Skeletal muscle tissue (tissue), 4 donors: Measurements from ENCODE around the gene P2RX2. TPM values are rescaled to one million over a fixed set of nuclear protein-coding genes. Genes with fewer than 3 reads are reported as not detected.

Source experiments
- H3K27ac ChIP-seq: one replicate; pipeline ENCODE4 v1.7.0; 2013; ENCODE audit warnings: mild to moderate bottlenecking, low read depth, low read length, inconsistent platforms
- H3K27me3 ChIP-seq, 3 donors: one replicate each; pipeline ENCODE4 v1.7.0; 2013; ENCODE audit warnings: low read length in 3 of 3; ENCODE audit not compliant: control insufficient read depth in 3 of 3, insufficient read depth in 3 of 3
- H3K36me3 ChIP-seq, 3 donors: one replicate each; pipeline ENCODE4 v1.7.0; 2013; ENCODE audit warnings: low read length in 3 of 3; ENCODE audit not compliant: control insufficient read depth in 3 of 3, insufficient read depth in 3 of 3
- H3K4me1 ChIP-seq, 3 donors: one replicate each; pipeline ENCODE4 v1.7.0; 2013; ENCODE audit warnings: low read length in 3 of 3, mild to moderate bottlenecking in 3 of 3; ENCODE audit not compliant: control insufficient read depth in 3 of 3, insufficient read depth in 3 of 3
- H3K4me3 ChIP-seq, 3 donors: one replicate each; pipeline ENCODE4 v1.7.0; 2013; ENCODE audit warnings: low read length in 3 of 3
- H3K9ac ChIP-seq, 3 donors: one replicate each; pipeline ENCODE4 v1.7.0; 2013; ENCODE audit warnings: low read length in 3 of 3, mild to moderate bottlenecking in 3 of 3, moderate library complexity in 2 of 3, low read depth in 1 of 3
- H3K9me3 ChIP-seq, 3 donors: one replicate each; pipeline ENCODE4 v1.7.0; 2013; ENCODE audit warnings: low read length in 3 of 3; ENCODE audit not compliant: control insufficient read depth in 3 of 3
- total RNA-seq: library from RNA; depleted of rRNA; stranded (reverse); fragments of >200 nt; gene quantifications from one replicate; pipeline ENCODE4 v1.2.3, GENCODE V29; 2014
- donor health status: Osteomylitis.

Gene P2RX2
- total RNA-seq, 1 donor from 2014 or later, result not detected

DNA sequence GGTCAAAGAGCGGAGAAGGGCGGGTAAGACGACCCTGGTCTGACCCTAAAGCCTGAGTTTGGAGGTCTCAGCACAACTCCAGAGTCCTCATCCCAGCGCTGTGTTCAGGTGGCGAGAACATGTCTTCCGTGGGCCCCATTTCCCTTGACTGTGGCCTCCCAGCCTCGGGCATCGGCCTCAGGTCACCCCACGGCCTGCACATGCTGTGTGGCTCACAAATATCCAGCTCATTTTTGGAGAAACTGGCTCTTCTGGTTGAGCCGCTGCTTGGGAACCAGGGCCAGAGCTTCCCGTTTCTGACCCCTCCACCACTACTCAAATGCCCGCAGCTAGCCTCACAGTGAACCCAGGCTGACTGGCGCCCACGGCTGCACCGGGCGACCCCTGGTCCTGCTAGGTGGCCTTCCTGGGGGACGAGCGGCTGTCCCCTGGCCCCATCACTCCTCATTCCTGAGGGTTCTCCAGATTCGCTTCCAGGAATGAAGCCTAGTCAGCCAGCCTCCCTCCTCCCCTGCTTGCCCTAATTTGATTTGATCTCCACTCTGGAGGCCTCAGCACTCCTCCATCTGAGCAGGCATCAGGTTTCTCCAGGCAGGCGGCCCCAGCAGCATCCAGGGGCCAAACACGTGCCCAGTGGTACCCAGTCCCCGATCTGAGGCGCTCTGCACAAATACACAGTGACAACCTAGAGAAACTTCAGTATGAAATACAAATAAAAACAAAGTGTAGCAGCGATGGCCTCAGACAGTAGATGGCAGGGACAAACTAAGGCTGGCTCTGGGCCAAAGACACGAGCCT lies 4.7 kb downstream of the P2RX2 start:
- Histone ChIP-seq H3K27me3 (peaks cover 9 to 18% (median 15%) of the 10 kb centered on the region in 3 donors), H3K9ac (no peak overlapping the region), H3K36me3 (peaks cover 15 to 18% (median 16%) of the 10 kb centered on the region in 3 donors), H3K4me3 (no peak overlapping the region), H3K4me1 (peaks cover 3 to 14% (median 9%) of the 10 kb centered on the region in 3 donors), H3K27ac (no peak overlapping the region), H3K9me3 (no peaks in the 10 kb centered on the region)

- Histone ChIP-seq H3K4me1 (peaks cover 3 to 14% (median 9%) of the 10 kb centered on the region in 3 donors), H3K27me3 (peaks cover 8 to 17% (median 12%) of the 10 kb centered on the region in 3 donors), H3K9me3 (no peaks in the 10 kb centered on the region), H3K27ac (no peak overlapping the region), H3K36me3 (peaks cover 18 to 20% (median 19%) of the 10 kb centered on the region in 3 donors), H3K9ac (no peak overlapping the region), H3K4me3 (no peak overlapping the region)
Observed at GRCh38 chr12:132624186-132624855, 5.7 kb downstream of the P2RX2 start.

GRCh38 chr12:132624910-132625630 lies 6.5 kb downstream of the P2RX2 start:
- Histone ChIP-seq H3K9me3 (no peaks in the 10 kb centered on the region), H3K4me3 (no peak overlapping the region), H3K4me1 (peaks cover 3 to 14% (median 9%) of the 10 kb centered on the region in 3 donors), H3K36me3 (peaks cover 20 to 27% (median 26%) of the 10 kb centered on the region in 3 donors), H3K9ac (no peak overlapping the region), H3K27me3 (peaks cover 8 to 13% (median 12%) of the 10 kb centered on the region in 3 donors), H3K27ac (no peak overlapping the region)

DNA sequence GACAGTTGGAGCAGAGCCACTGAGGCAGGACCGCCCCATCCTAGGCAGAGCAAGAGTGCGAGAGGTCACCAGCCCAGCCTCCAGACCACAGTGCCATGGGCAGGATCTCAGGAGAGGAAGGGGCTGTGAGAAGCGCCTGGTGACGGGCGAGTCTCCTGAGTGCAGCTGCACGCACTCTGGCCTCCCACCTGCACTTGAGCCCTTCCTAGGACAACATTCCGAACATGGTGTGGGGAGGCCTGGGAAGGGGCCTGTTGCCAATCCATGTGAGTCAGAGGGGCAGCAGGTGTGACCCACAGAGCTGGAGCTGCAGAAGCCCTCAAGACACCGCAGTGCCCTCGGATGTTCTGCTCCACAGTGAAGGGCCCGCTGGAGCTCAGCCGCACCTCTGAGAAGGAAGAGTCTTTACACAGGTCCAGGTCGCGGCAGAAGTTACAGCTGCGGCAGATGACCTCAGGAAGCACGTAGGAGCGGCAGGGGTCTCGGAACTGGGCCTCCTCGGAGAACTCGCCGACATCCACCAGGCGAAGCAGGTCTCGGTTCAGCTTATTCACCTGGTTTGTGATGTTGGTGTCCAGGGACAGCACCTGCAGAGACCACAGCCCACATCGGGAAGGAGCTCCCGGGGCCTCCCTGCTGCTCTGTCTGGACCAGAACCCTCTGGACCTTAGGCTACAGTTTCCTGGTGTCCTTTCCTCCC lies 7.3 kb downstream of the P2RX2 start:
- Histone ChIP-seq H3K9me3 (no peaks in the 10 kb centered on the region), H3K27ac (no peak overlapping the region), H3K4me1 (peaks cover 3 to 14% (median 9%) of the 10 kb centered on the region in 3 donors), H3K4me3 (no peak overlapping the region), H3K27me3 (peaks cover under 1 to 5% (median 4%) of the 10 kb centered on the region in 3 donors), H3K36me3 (peaks cover 24 to 32% (median 30%) of the 10 kb centered on the region in 3 donors), H3K9ac (no peak overlapping the region)

GRCh38 chr12:132629330-132629729 lies 10.8 kb downstream of the P2RX2 start:
- Histone ChIP-seq H3K4me3 (no peak overlapping the region), H3K27me3 (no peaks in the 10 kb centered on the region), H3K9me3 (no peaks in the 10 kb centered on the region)

GRCh38 chr12:132630672-132631071 lies 12.1 kb downstream of the P2RX2 start:
- no peaks in the 10 kb centered on the region for H3K9me3 ChIP-seq
- H3K36me3 ChIP-seq, result peaks cover 43 to 60% (median 59%) of the 10 kb centered on the region in 3 donors
- no peaks in the 10 kb centered on the region for H3K4me1 ChIP-seq
- H3K27ac ChIP-seq, result no peak overlapping the region
- H3K4me3 ChIP-seq, result no peak overlapping the region
- no peaks in the 10 kb centered on the region for H3K27me3 ChIP-seq
- no peak overlapping the region for H3K9ac ChIP-seq

More at GRCh38 chr12:132629330-132629729, 10.8 kb downstream of the P2RX2 start:
- Histone ChIP-seq H3K36me3 (peaks cover 46 to 60% (median 58%) of the 10 kb centered on the region in 3 donors), H3K27ac (no peak overlapping the region), H3K9ac (no peak overlapping the region), H3K4me1 (no peaks in the 10 kb centered on the region)

DNA sequence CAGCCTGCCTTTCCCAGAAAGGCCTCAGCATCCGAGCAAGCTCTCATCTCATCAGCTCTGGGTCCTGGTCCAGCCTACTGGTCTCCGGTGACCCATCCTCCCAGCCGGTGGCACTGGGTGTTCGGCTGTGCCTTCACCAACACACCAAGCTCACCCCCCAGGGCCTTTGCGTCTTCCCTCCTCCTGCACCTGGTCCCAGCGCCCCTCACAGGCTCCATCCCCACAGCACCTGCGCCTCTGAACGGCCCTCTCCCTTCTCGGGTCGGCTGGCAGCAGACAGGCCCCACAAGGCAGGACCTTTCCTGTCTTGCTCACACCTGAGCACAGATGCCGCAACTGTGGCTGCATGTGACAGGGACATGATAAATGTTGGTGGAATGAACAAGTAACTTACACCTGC lies 13.1 kb downstream of the P2RX2 start:
- Histone ChIP-seq H3K9ac (no peak overlapping the region), H3K36me3 (peaks cover 42 to 63% (median 55%) of the 10 kb centered on the region in 3 donors), H3K27me3 (no peaks in the 10 kb centered on the region), H3K27ac (no peak overlapping the region), H3K4me1 (no peaks in the 10 kb centered on the region), H3K9me3 (no peaks in the 10 kb centered on the region), H3K4me3 (no peak overlapping the region)

GRCh38 chr12:132632521-132633228 lies 14.1 kb downstream of the P2RX2 start:
- H3K27me3 ChIP-seq, result no peaks in the 10 kb centered on the region
- no peak overlapping the region for H3K4me3 ChIP-seq
- peaks cover 48 to 73% (median 65%) of the 10 kb centered on the region in 3 donors for H3K36me3 ChIP-seq
- H3K27ac ChIP-seq, result no peak overlapping the region
- H3K9ac ChIP-seq, result no peak overlapping the region
- H3K9me3 ChIP-seq, result no peaks in the 10 kb centered on the region
- no peaks in the 10 kb centered on the region for H3K4me1 ChIP-seq

DNA sequence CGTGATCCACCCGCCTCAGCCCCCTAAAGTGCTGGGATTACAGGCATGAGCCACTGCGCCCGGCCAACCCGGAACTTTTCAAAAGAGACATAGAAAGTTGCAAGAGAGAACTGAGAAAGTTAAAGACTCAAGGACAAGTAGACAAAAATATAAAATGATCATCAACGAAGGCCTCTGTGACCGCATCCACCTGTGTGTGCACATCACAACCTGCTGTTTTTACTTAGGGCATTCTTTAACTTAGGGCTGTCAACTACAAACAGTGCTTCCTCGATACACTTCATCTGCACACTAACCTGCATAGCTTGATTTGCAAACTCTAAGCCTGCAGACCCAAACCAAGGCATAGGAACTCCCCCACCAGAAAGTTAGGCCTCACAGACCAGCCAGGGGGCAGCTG lies 14.8 kb downstream of the P2RX2 start:
- H3K36me3 ChIP-seq, result peaks cover 51 to 77% (median 69%) of the 10 kb centered on the region in 3 donors
- H3K27ac ChIP-seq, result no peak overlapping the region
- H3K4me3 ChIP-seq, result no peak overlapping the region
- H3K9me3 ChIP-seq, result no peaks in the 10 kb centered on the region
- H3K4me1 ChIP-seq, result no peaks in the 10 kb centered on the region
- no peaks in the 10 kb centered on the region for H3K27me3 ChIP-seq
- no peak overlapping the region for H3K9ac ChIP-seq
